ENCODE results near the gene BID. TPM values are rescaled to one million over a fixed set of nuclear protein-coding genes. Genes with fewer than 3 reads are reported as not detected.
A peak's percentile ranks its signal among the peaks of the same experiment; 100 is the strongest.

BID gene
- total and polyA plus RNA-seq, 4 donors = 13.1 to 179 (median 37.5) TPM

DNA sequence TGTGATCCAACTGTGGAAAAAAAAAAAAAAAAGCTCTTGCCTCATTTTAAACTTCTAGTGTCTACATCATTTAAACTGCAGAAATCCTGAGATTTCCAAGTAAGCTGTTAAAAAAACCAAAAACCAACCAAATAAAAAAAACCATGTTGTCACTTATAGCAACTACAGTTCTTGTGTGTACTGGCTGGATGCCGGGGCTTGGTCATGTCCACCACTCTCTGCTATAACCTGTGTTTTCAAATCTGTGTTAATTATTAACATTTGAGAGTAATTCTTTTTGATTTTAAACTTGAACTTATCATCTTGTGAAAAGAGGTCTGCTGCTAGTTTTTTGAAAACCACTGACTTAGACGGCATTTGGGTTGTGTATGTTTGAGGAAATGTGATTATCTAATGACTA is 32.2 kb upstream of the BID start:
- DNase-seq (peak in 2 of 3 donors; percentile 18 to 65), ATAC-seq (ENCODE audit: insufficient read depth, low FRiP score) (no peak)
- Histone ChIP-seq H3K9ac (ENCODE audit: insufficient read depth in 1 of 2, low read length in 2 of 2) (no peak overlapping the region), H3K27ac (ENCODE audit: low read depth in 1 of 2, low read length in 1 of 2) (no peak overlapping the region), H3K9me3 (ENCODE audit: control insufficient read depth in 4 of 4, insufficient read depth in 3 of 4, low read length in 3 of 4) (no peaks in the 10 kb centered on the region), H3K4me3 (no peak overlapping the region), H3K27me3 (ENCODE audit: control insufficient read depth in 3 of 3, insufficient read depth in 3 of 3, low read length in 2 of 3) (no peaks in the 10 kb centered on the region), H3K36me3 (ENCODE audit: control insufficient read depth in 4 of 4, insufficient read depth in 4 of 4, low read length in 4 of 4) (peaks cover 0 to 22% (median 13%) of the 10 kb centered on the region in 4 donors), H3K4me1 (ENCODE audit: control insufficient read depth in 5 of 5, insufficient read depth in 5 of 5, low read length in 5 of 5) (peaks cover 0 to 16% (median 0%) of the 10 kb centered on the region in 5 donors)
- 56 to 84% methylated on average over 2 of the region's 2 CpGs for WGBS, 2 donors
- no peak for TF ChIP-seq CTCF (IDR thresholded peaks at IDR 0.05; ENCODE audit: control extremely low read depth, extremely low read depth)

GRCh38 chr22:17804331-17805080 is 30.2 kb upstream of the BID start:
- no peak for TF ChIP-seq CTCF (IDR thresholded peaks at IDR 0.05; ENCODE audit: control extremely low read depth, extremely low read depth)
- H3K27me3 ChIP-seq (ENCODE audit: control insufficient read depth in 3 of 3, insufficient read depth in 3 of 3, low read length in 2 of 3) = no peaks in the 10 kb centered on the region
- H3K4me1 ChIP-seq (ENCODE audit: control insufficient read depth in 5 of 5, insufficient read depth in 5 of 5, low read length in 5 of 5) = peaks cover 0 to 16% (median 0%) of the 10 kb centered on the region in 5 donors
- ATAC-seq (ENCODE audit: insufficient read depth, low FRiP score) (no peak), DNase-seq (no peak)
- no peaks in the 10 kb centered on the region for H3K9me3 ChIP-seq (ENCODE audit: control insufficient read depth in 4 of 4, insufficient read depth in 3 of 4, low read length in 3 of 4)
- no peak overlapping the region for H3K27ac ChIP-seq (ENCODE audit: low read depth in 1 of 2, low read length in 1 of 2)
- H3K9ac ChIP-seq (ENCODE audit: insufficient read depth in 1 of 2, low read length in 2 of 2) = no peak overlapping the region
- peaks cover 0 to 20% (median 7%) of the 10 kb centered on the region in 4 donors for H3K36me3 ChIP-seq (ENCODE audit: control insufficient read depth in 4 of 4, insufficient read depth in 4 of 4, low read length in 4 of 4)
- no peak overlapping the region for H3K4me3 ChIP-seq
- WGBS, 2 donors = 94 to 95% methylated on average over 22 of the region's 22 CpGs

- Histone ChIP-seq H3K9me3 (ENCODE audit: control insufficient read depth in 4 of 4, insufficient read depth in 3 of 4, low read length in 3 of 4) (no peaks in the 10 kb centered on the region), H3K4me1 (ENCODE audit: control insufficient read depth in 5 of 5, insufficient read depth in 5 of 5, low read length in 5 of 5) (peaks cover 0 to 16% (median 0%) of the 10 kb centered on the region in 5 donors), H3K4me3 (no peak overlapping the region), H3K9ac (ENCODE audit: insufficient read depth in 1 of 2, low read length in 2 of 2) (no peak overlapping the region), H3K27me3 (ENCODE audit: control insufficient read depth in 3 of 3, insufficient read depth in 3 of 3, low read length in 2 of 3) (no peaks in the 10 kb centered on the region), H3K36me3 (ENCODE audit: control insufficient read depth in 4 of 4, insufficient read depth in 4 of 4, low read length in 4 of 4) (peaks cover 0 to 20% (median 5%) of the 10 kb centered on the region in 4 donors), H3K27ac (ENCODE audit: low read depth in 1 of 2, low read length in 1 of 2) (no peak overlapping the region)
- DNase-seq (no peak), ATAC-seq (ENCODE audit: insufficient read depth, low FRiP score) (no peak)
- WGBS, 2 donors = 96% methylated on average over 20 of the region's 20 CpGs
- TF ChIP-seq CTCF (IDR thresholded peaks at IDR 0.05; ENCODE audit: control extremely low read depth, extremely low read depth) = no peak
Observed at GRCh38 chr22:17803609-17804270, 29.5 kb upstream of the BID start.

Data from lung (tissue), 12 donors.